ENCODE data around the gene NLRP12.

The NLRP12 gene

DNA sequence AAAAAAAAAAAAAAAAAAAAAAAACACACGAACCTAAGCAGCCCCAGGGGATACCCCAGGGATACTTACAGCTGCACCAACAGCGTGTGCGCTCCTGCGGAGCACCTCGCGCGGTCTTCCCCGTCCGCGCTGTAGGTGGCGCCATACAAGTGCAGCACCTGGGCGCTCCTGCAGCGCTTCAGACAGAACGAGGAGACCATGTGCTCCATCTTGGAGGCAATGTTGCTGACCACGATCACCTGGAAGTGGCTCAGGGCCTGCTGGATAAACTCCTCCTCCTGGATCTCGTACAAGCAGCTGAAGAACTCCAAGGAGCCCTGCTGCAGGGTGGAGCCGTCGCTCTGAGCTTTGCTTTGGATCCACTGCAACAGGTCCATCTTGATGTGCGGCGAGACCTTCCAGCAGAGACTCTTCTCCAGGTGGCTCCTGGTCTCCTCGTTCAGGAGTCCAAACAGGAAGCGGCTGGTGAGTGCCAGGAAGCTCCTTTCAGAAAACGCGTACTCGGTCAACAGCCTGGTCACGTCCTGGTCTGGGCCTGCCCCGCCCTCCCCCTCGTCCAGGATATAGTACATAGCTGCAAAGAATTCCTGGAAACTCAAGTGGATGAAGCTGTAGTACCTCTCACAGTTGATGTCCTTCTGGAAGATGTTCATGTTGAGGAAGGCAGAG is 14.5 kb downstream of the NLRP12 start:
- DNase-seq (ENCODE audit: low read depth) = no peak
- TF ChIP-seq CTCF (IDR thresholded peaks at IDR 0.05; ENCODE audit: insufficient read depth, low read depth, low read length, missing control alignments) = no peak
- H3K4me3 ChIP-seq (ENCODE audit: low read length) = no peak overlapping the region

DNA sequence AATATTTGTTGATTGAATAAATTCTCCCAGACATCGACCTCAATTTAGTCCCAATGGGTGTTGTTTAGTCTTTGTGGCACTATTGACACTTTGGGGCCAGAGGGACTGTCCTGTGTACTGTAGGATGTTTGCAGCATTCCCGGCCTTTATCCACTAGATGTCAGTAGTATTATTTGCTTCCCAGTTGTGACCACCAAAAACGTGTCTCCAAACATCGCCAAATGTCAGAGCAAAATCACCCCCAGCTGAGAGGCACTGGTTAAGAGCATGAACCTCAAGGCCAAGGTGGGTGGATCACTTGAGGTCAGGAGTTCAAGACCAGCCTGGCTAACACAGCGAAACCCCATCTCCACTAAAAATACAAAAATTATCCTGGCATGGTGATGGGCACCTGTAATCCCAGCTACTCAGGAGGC is 15.4 kb downstream of the NLRP12 start:
- DNase-seq (ENCODE audit: low read depth) = peak; percentile 42
- no peak overlapping the region for H3K4me3 ChIP-seq (ENCODE audit: low read length)
- peak; percentile 35 for TF ChIP-seq CTCF (IDR thresholded peaks at IDR 0.05; ENCODE audit: insufficient read depth, low read depth, low read length, missing control alignments)

GRCh38 chr19:53801257-53801656 is 22.9 kb downstream of the NLRP12 start:
- DNase-seq (ENCODE audit: low read depth) = no peak
- TF ChIP-seq CTCF (IDR thresholded peaks at IDR 0.05; ENCODE audit: insufficient read depth, low read depth, low read length, missing control alignments) = no peak
- no peak overlapping the region for H3K4me3 ChIP-seq (ENCODE audit: low read length)

GRCh38 chr19:53795019-53795418 is 29.1 kb downstream of the NLRP12 start:
- H3K4me3 ChIP-seq (ENCODE audit: low read length) = no peak overlapping the region
- DNase-seq (ENCODE audit: low read depth) = no peak
- no peak for TF ChIP-seq CTCF (IDR thresholded peaks at IDR 0.05; ENCODE audit: insufficient read depth, low read depth, low read length, missing control alignments)

DNA sequence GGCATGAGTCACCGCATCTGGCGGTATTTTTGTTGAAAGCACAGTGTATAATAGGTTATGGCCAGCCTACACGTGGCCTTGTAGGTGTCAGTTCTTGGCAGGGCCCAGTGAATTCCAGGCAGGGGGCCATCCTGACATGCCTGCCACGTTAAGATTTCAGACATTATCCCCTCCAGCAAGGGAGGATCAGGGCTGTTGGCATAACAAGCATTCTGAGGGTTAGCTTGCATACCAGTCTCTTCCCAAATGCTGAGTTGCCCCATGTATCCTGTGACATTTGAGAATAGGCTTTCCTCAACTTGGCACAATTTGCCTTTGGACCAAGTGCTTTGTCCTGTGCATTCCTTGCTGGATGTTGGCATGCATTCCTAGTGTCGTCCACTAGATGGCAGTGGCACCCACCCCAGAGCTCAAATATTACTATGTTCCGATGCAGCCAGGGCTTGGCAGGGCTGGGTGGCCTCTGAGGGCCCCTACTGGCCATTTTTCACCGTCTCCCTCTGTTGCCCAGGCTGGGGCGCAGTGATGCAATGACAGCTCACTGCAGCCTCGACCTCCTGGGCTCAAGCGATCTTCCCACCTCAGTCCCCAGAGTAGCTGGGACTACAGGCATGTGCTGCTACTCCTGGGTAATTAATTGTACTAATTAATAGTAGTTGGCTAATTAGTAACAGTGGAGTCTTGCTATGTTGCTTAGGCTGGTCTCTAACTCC is 31.2 kb downstream of the NLRP12 start:
- peak; percentile 80 for TF ChIP-seq CTCF (IDR thresholded peaks at IDR 0.05; ENCODE audit: insufficient read depth, low read depth, low read length, missing control alignments)
- DNase-seq (ENCODE audit: low read depth) = peak; percentile 79
- no peak overlapping the region for H3K4me3 ChIP-seq (ENCODE audit: low read length)

GRCh38 chr19:53789708-53790678 is 34.1 kb downstream of the NLRP12 start:
- no peak overlapping the region for H3K4me3 ChIP-seq (ENCODE audit: low read length)
- no peak for DNase-seq (ENCODE audit: low read depth)
- no peak for TF ChIP-seq CTCF (IDR thresholded peaks at IDR 0.05; ENCODE audit: insufficient read depth, low read depth, low read length, missing control alignments)

All from epithelial cell of esophagus (primary cell).